K562 (cell line): ENCODE results near the gene DMD. TPM values are rescaled to one million over a fixed set of nuclear protein-coding genes. Genes with fewer than 3 reads are reported as not detected.

Source experiments
- ATAC-seq: fragments of 200-7000 bp; cut with Tn5 transposase; 3 replicates; pipeline ENCODE4 v1.9.1; 2020; ENCODE audit warnings: moderate library complexity
- BruUV-seq: library from RNA; stranded (reverse); fragments of 400-500 nt; replicated peaks from 2 replicates; lab custom pipeline; 2021; lab: Mats Ljungman, UMichigan
- CTCF ChIA-PET: fragments of 300-600 bp; formaldehyde crosslinking; extraction: SDS; loops from one replicate; lab custom pipeline; 2021; ENCODE audit warnings: low intra/inter-chr PET ratio; lab: Yijun Ruan, JAX
- POLR2A ChIA-PET: fragments of 300-600, 350-650 bp; sonication (Branson Sonifier 250); formaldehyde crosslinking; extraction: SDS; loops from one replicate; lab custom pipeline; 2021; ENCODE audit warnings: antibody characterized with exemption, inconsistent platforms; lab: Yijun Ruan, JAX
- DNase-seq, 4 experiments: peaks; one replicate each; pipeline versions ENCODE4 v3.0.0 to v3.0.0-alpha.2; 2011 to 2018; ENCODE audit warnings: low spot score in 3 of 4, mixed read lengths in 3 of 4; ENCODE audit errors: extremely low read depth in 1 of 4
- FAIRE-seq: peaks from 2 replicates; lab custom pipeline; 2011; peaks lifted over from hg19 to GRCh38; lab: Jason Lieb, UNC
- H2AFZ ChIP-seq: 2 replicates; pipeline ENCODE4 v1.6.0; 2011; ENCODE audit warnings: low read depth, low read length, control low read depth, inconsistent platforms
- H3K27ac ChIP-seq: fragments of 200-600 bp; 3 replicates; pipeline ENCODE4 v1.8.0; 2011; ENCODE audit warnings: low read depth, mild to moderate bottlenecking, control low read depth, inconsistent platforms, low read length, moderate library complexity, mixed read lengths; ENCODE audit errors: extremely low read depth
- H3K27me3 ChIP-seq, 2 experiments: fragments of 300-600 bp in 1 of 2; 2 replicates in 1 of 2; 3 replicates in 1 of 2; pipeline versions ENCODE4 v1.6.0 to v1.8.0; 2011; ENCODE audit warnings: inconsistent platforms in 2 of 2, low read length in 2 of 2, mild to moderate bottlenecking in 1 of 2, mixed read lengths in 1 of 2, moderate library complexity in 1 of 2; ENCODE audit not compliant: control insufficient read depth in 2 of 2, insufficient read depth in 2 of 2
- H3K36me3 ChIP-seq: fragments of 300-600 bp; 3 replicates; pipeline ENCODE4 v1.8.0; 2011; ENCODE audit warnings: mild to moderate bottlenecking, low read length, inconsistent platforms; ENCODE audit not compliant: control insufficient read depth, insufficient read depth
- H3K4me1 ChIP-seq, 2 experiments: fragments of 200-600 bp in 1 of 2; replicated peaks in 1 of 2; 2 replicates in 1 of 2; 3 replicates in 1 of 2; pipeline versions ENCODE4 v1.5.1 to v1.8.0; 2011; ENCODE audit warnings: inconsistent platforms in 2 of 2, low read length in 2 of 2, mild to moderate bottlenecking in 1 of 2, mixed read lengths in 1 of 2, moderate library complexity in 1 of 2; ENCODE audit not compliant: control insufficient read depth in 2 of 2, insufficient read depth in 2 of 2
- H3K4me2 ChIP-seq: 2 replicates; pipeline ENCODE4 v1.6.1; 2011; ENCODE audit warnings: low read length, control low read depth, inconsistent platforms, mixed read lengths; ENCODE audit not compliant: insufficient read depth
- H3K4me3 ChIP-seq: fragments of 200-600 bp; sonication (generic), shearing (Covaris generic); 2 replicates; pipeline ENCODE4 v1.5.1; 2016; ENCODE audit warnings: control low read depth, inconsistent platforms
- H3K79me2 ChIP-seq: fragments of 200-600 bp; 3 replicates; pipeline ENCODE4 v1.8.0; 2011; ENCODE audit warnings: low read length, inconsistent platforms; ENCODE audit not compliant: control insufficient read depth, insufficient read depth
- H3K9ac ChIP-seq, 2 experiments: 2 replicates each; pipeline versions ENCODE4 v1.6.0 to v1.6.1; 2011; ENCODE audit warnings: low read depth in 2 of 2, low read length in 2 of 2, control low read depth in 1 of 2, inconsistent platforms in 1 of 2, mild to moderate bottlenecking in 1 of 2, mixed read lengths in 1 of 2; ENCODE audit not compliant: insufficient read depth in 1 of 2
- H3K9me1 ChIP-seq: one replicate; pipeline ENCODE4 v1.6.0; 2011; ENCODE audit warnings: inconsistent platforms, mild to moderate bottlenecking, low read length, moderate library complexity; ENCODE audit not compliant: control insufficient read depth, insufficient read depth
- H3K9me3 ChIP-seq: replicated peaks from 2 replicates; pipeline ENCODE4 v1.5.1; 2011; ENCODE audit warnings: low read depth, low read length, inconsistent platforms; ENCODE audit not compliant: control insufficient read depth, insufficient read depth
- H4K20me1 ChIP-seq: replicated peaks from 2 replicates; pipeline ENCODE4 v1.6.1; 2011; ENCODE audit warnings: low read length, inconsistent platforms, mixed read lengths; ENCODE audit not compliant: control insufficient read depth, insufficient read depth
- CBX5 ChIP-seq: IDR thresholded peaks from 2 replicates; pipeline ENCODE4 v1.6.1; 2014; ENCODE audit warnings: low read depth, borderline replicate concordance
- ELF2 ChIP-seq: fragments of 250-450 bp; sonication (Bioruptor Pico); IDR thresholded peaks from 2 replicates; pipeline ENCODE4 v1.5.0; 2021; ENCODE audit warnings: mild to moderate bottlenecking
- MGA ChIP-seq: fragments of 450-650 bp; IDR thresholded peaks from 2 replicates; pipeline ENCODE4 v1.6.1; 2016; ENCODE audit warnings: mild to moderate bottlenecking, moderate library complexity
- PBX2 ChIP-seq, 2 experiments: IDR thresholded peaks in 1 of 2; conservative IDR thresholded peaks in 1 of 2; 2 replicates each; pipeline ENCODE4 v1.6.1; 2016; ENCODE audit warnings: low read depth in 2 of 2, mild to moderate bottlenecking in 1 of 2, missing compliant biosample characterization in 1 of 2, missing genetic modification characterization in 1 of 2, moderate library complexity in 1 of 2
- RBM39 ChIP-seq: fragments of 200-400 bp; formaldehyde crosslinking; optimal IDR thresholded peaks from 2 replicates; pipeline ENCODE3; 2018; ENCODE audit warnings: low read depth, low read length
- ZFP36 ChIP-seq: fragments of 150-350 bp; IDR thresholded peaks from 2 replicates; pipeline ENCODE4 v1.6.1; 2018; ENCODE audit warnings: low read length, low read depth; ENCODE audit not compliant: partially characterized antibody
- whole genome bisulfite sequencing: fragments of 100-300 bp; shearing (Covaris generic); methylation state at CpG from one replicate; pipeline ENCODE4 v1.1.6; 2016; ENCODE audit warnings: low coverage, mixed read lengths; ENCODE audit not compliant: insufficient coverage; ENCODE audit errors: missing lambda C conversion rate; 5-methylcytosine and 5-hydroxymethylcytosine counted together
- in situ Hi-C: fragments of 300-500 bp; cut with MboI; formaldehyde crosslinking; loops from 4 replicates; pipeline ENCODE4 v1.15.0; 2018; ENCODE audit warnings: inconsistent platforms, mixed read lengths
- intact Hi-C: fragments of 100-400 bp; cut with micrococcal nuclease; formaldehyde crosslinking; loops from 2 replicates; pipeline ENCODE4 v1.14.2; 2022
- polyA plus RNA-seq, 8 experiments: library from polyadenylated mRNA; depleted of rRNA in 4 of 8; stranded (reverse) in 5 of 8; unstranded in 3 of 8; fragments of >200 nt; fragmentation: Nextera tagmentation in 2 of 8; fragmentation: Illumina TruSeq in 1 of 8; extraction: Ambion mirVana in 2 of 8; extraction: Trizol in 1 of 8; gene quantifications; 2 replicates each; pipeline versions ENCODE4 v1.2.1 to v1.2.3, GENCODE V29; 2011 to 2014; ENCODE audit warnings: inconsistent platforms in 1 of 8, missing spikeins in 1 of 8
- total RNA-seq, 7 experiments: library from RNA; depleted of rRNA in 6 of 7; stranded (reverse); fragments of >200 nt in 6 of 7; fragmentation: Illumina TruSeq in 2 of 7; extraction: Trizol in 2 of 7; gene quantifications; 2 replicates each; pipeline versions ENCODE4 v1.2.1 to v1.2.3, GENCODE V29; 2011 to 2021; ENCODE audit warnings: low replicate concordance in 1 of 7

Gene DMD
- total and polyA plus RNA-seq, 9 of the 15 experiments (the other 6 are each of a cell fraction or from before 2014, with no cell fraction given) = 3.8 to 20.4 (median 11.4) TPM

- no peak overlapping the region for H3K27ac ChIP-seq
- intact Hi-C loops = no loop called here
- H4K20me1 ChIP-seq = no peaks in the 10 kb centered on the region
- no peaks in the 10 kb centered on the region for H3K36me3 ChIP-seq
- H2AFZ ChIP-seq = no peak overlapping the region
- POLR2A ChIA-PET = no interaction called here
- no peak for ATAC-seq
- no peak overlapping the region for H3K4me2 ChIP-seq
- H3K9ac ChIP-seq = no peak overlapping the region
- CTCF ChIA-PET = no interaction called here
- in situ Hi-C loops = no loop called here
- no peak for DNase-seq
- no TSS peak for BruUV-seq
- 0% methylated on average over 4 of the region's 4 CpGs for WGBS
- H3K4me1 ChIP-seq = no peaks in the 10 kb centered on the region
- H3K9me1 ChIP-seq = no peaks in the 10 kb centered on the region
- H3K4me3 ChIP-seq = no peak overlapping the region
- no peak for FAIRE-seq
- H3K9me3 ChIP-seq = no peaks in the 10 kb centered on the region
- no peaks in the 10 kb centered on the region for H3K27me3 ChIP-seq
- H3K79me2 ChIP-seq = no peaks in the 10 kb centered on the region
- no peak for TF ChIP-seq RBM39
- TF ChIP-seq MGA = no peak
- no peak for TF ChIP-seq ZFP36
- no peak for TF ChIP-seq CBX5
- TF ChIP-seq ELF2 = no peak
- TF ChIP-seq PBX2 (CRISPR knock-in tag; IDR thresholded peaks at IDR 0.05; ENCODE audit: low read depth) = no peak
- TF ChIP-seq PBX2 (tag; conservative IDR thresholded peaks at IDR 0.05; ENCODE audit: low read depth) = no peak
These were observed 679.1 kb downstream of the DMD start for GRCh38 chrX:32532262-32532661.
